LNCAP (cell line): Measurements from ENCODE around the gene GATC.

Experiments
- TF ChIP-seq, protein P1 (sequence below): fragments of 450-650 bp; IDR thresholded peaks from 2 replicates; pipeline ENCODE4 v1.5.1; 2017; ENCODE audit warnings: mild to moderate bottlenecking

GATC gene

DNA sequence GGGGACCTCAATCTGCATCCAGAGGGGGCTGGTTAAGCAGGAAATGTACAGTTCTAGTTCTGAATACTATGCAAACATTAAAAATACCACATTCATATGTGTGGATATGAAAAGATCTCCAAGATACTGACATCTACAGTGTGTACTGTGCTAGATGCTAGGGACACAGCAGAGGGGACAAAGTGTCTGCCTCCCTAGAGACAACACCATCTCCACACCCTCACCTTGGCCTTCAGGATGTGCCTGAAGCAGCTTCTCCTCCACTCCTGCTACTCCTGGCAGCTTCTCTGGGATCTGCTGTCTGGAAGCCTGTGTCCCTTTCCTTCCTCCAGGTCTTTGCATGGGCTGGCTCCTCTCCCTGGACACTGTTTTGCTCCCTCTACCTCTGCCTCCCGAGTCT is 34.0 kb downstream of the GATC start:
- TF ChIP-seq, protein P1, sequence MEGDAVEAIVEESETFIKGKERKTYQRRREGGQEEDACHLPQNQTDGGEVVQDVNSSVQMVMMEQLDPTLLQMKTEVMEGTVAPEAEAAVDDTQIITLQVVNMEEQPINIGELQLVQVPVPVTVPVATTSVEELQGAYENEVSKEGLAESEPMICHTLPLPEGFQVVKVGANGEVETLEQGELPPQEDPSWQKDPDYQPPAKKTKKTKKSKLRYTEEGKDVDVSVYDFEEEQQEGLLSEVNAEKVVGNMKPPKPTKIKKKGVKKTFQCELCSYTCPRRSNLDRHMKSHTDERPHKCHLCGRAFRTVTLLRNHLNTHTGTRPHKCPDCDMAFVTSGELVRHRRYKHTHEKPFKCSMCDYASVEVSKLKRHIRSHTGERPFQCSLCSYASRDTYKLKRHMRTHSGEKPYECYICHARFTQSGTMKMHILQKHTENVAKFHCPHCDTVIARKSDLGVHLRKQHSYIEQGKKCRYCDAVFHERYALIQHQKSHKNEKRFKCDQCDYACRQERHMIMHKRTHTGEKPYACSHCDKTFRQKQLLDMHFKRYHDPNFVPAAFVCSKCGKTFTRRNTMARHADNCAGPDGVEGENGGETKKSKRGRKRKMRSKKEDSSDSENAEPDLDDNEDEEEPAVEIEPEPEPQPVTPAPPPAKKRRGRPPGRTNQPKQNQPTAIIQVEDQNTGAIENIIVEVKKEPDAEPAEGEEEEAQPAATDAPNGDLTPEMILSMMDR, result no peak

DNA sequence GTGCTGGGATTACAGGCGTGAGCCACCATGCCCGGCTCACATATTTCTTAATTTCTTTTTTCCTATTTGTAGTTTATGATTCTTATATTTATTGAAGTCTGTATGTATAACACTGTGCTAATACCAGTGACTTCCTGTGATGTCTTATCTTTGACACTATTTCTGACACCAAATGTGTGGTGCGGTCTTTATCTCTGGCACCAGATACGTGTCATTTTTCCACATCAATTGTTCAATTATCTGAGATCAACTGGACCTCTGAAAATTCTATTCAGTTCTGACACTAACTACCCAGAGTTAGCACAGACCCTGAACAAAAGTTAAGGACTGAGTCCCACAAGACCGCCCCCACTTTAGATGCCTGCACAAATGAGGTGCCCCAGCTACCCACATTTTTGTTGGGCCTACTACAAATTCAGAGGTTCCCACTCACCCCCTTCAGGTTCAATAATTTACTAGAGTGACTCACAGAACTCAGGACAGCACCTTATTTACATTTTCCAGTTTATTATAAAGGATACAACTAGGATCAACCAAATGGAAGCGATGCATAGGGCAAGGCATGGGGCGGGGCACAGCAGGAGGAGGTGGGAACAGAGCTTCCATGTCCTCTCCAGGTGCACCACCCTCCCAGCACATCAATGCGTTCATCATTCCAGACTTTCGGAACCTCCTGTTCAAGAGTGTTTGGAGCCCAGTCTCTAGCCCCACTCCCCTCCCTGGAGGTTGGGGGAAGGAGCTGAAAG is 35.0 kb downstream of the GATC start:
- TF ChIP-seq, protein P1, result no peak

GRCh38 chr12:120483621-120484020 is 37.4 kb downstream of the GATC start:
- TF ChIP-seq, protein P1, result no peak

GRCh38 chr12:120485961-120486881 is 40.0 kb downstream of the GATC start:
- TF ChIP-seq, protein P1, result no peak

GRCh38 chr12:120488057-120488640 is 41.9 kb downstream of the GATC start:
- TF ChIP-seq, protein P1, result no peak

DNA sequence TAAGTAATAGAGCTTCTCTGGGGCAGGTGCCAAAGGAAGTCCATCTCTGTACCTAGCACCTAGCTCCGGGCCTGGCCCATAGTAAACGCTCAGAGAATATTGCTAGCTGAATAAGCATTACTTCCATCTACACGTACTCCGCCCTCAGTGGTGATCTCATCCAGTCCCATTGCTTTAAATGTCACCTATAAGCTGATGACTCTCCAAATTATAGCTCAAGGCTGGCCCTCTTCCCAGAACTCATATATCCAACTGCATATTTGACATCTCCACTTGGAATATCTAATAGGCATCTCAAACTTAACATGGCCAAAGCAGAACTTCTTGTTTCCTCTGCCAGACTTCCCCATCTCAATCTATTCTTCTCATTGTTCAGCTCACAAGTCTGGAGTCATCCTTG is 42.8 kb downstream of the GATC start:
- TF ChIP-seq, protein P1, result no peak

- TF ChIP-seq, protein P1, result no peak
Observed at GRCh38 chr12:120490325-120490724, 44.1 kb downstream of the GATC start.
